A673 (cell line): Measurements from ENCODE around the gene BARHL1. TPM values are rescaled to one million over a fixed set of nuclear protein-coding genes. Genes with fewer than 3 reads are reported as not detected.

ENCODE experiments used
- BruUV-seq: library from RNA; stranded (reverse); fragments of 400-500 nt; replicated peaks from 2 replicates; lab custom pipeline; 2021; lab: Mats Ljungman, UMichigan
- CTCF ChIA-PET: fragments of 300-600 bp; sonication (Branson Sonifier 250); formaldehyde crosslinking; loops from one replicate; lab custom pipeline; 2022; ENCODE audit warnings: antibody characterized with exemption; lab: Charles Lee
- POLR2A ChIA-PET: fragments of 300-600 bp; sonication (Branson Sonifier 250); formaldehyde crosslinking; loops from one replicate; lab custom pipeline; 2022; ENCODE audit warnings: antibody characterized with exemption; ENCODE audit not compliant: low non-redundant PET; lab: Charles Lee
- DNase-seq: peaks from one replicate; pipeline ENCODE4 v3.0.0-alpha.2; 2015; ENCODE audit warnings: low spot score
- H3K27ac ChIP-seq: fragments of 200-600 bp; sonication (generic); 2 replicates; pipeline ENCODE4 v1.5.1; 2016; ENCODE audit warnings: mixed run types, low read depth, mild to moderate bottlenecking, mixed read lengths, antibody characterized with exemption, low read length; ENCODE audit not compliant: poor library complexity, severe bottlenecking
- H3K27me3 ChIP-seq: fragments of 200-600 bp; sonication (generic); replicated peaks from 2 replicates; pipeline ENCODE4 v1.6.1; 2017; ENCODE audit warnings: mixed run types, low read depth, mild to moderate bottlenecking, mixed read lengths, antibody characterized with exemption, low read length; ENCODE audit not compliant: insufficient read depth, poor library complexity
- H3K36me3 ChIP-seq: fragments of 200-600 bp; sonication (generic); 2 replicates; pipeline ENCODE4 v1.6.1; 2016; ENCODE audit warnings: mixed run types, mild to moderate bottlenecking, mixed read lengths, antibody characterized with exemption, low read length; ENCODE audit not compliant: insufficient read depth, poor library complexity, severe bottlenecking
- H3K4me1 ChIP-seq: fragments of 200-600 bp; sonication (generic); 2 replicates; pipeline ENCODE4 v1.6.1; 2017; ENCODE audit warnings: mixed run types, mild to moderate bottlenecking, mixed read lengths, antibody characterized with exemption, low read length; ENCODE audit not compliant: insufficient read depth, poor library complexity, severe bottlenecking
- H3K4me3 ChIP-seq: fragments of 200-600 bp; sonication (generic); 2 replicates; pipeline ENCODE4 v1.5.1; 2016; ENCODE audit warnings: low read depth, mixed run types, mild to moderate bottlenecking, mixed read lengths, low read length; ENCODE audit not compliant: poor library complexity, severe bottlenecking
- H3K9me3 ChIP-seq: fragments of 200-600 bp; sonication (generic); 2 replicates; pipeline ENCODE4 v1.6.1; 2016; ENCODE audit warnings: mixed run types, low read depth, mild to moderate bottlenecking, mixed read lengths, antibody characterized with exemption, low read length; ENCODE audit not compliant: poor library complexity, severe bottlenecking
- CTCF ChIP-seq: fragments of 300-800, 200-600 bp; sonication (generic); conservative IDR thresholded peaks from 2 replicates; pipeline ENCODE4 v1.5.1; 2017; ENCODE audit warnings: low read depth, mild to moderate bottlenecking, antibody characterized with exemption, low read length, moderate library complexity, mixed read lengths
- EZH2 ChIP-seq: fragments of 200-600 bp; sonication (generic); IDR thresholded peaks from 2 replicates; pipeline ENCODE4 v1.6.1; 2017; ENCODE audit warnings: borderline replicate concordance, low read depth, mild to moderate bottlenecking, mixed read lengths, antibody characterized with exemption, low read length; ENCODE audit not compliant: poor library complexity, severe bottlenecking
- intact Hi-C: fragments of 100-400 bp; cut with micrococcal nuclease; formaldehyde crosslinking; loops from one replicate; pipeline ENCODE4 v1.10.0; 2022; ENCODE audit not compliant: unreplicated experiment
- total RNA-seq: library from RNA; stranded (reverse); gene quantifications from 2 replicates; pipeline ENCODE4 v1.2.3, GENCODE V29; 2021

Gene BARHL1
- total RNA-seq, 1 experiment from 2014 or later = not detected

DNA sequence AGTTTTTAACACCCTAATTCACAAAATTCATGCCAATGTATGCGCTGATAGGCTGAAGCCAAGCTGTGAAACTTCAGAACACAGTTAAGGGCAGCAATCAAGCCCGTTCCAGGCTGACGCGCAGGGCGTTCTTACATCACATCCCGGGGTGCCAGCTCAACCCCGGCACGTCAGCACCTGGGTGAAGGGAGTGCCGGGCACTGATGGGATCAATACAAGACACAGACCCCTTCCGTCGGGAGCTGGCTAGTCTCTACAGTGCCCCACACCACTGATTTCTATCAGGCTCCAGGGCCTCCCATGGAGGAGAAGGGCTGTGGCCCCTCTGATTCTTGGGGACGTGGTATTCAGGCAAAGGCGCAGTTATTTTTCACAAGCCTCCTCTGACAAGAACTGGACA, 12.0 kb downstream of the BARHL1 start:
- peaks cover 30% of the 10 kb centered on the region for H3K27me3 ChIP-seq
- no peaks in the 10 kb centered on the region for H3K4me1 ChIP-seq
- H3K27ac ChIP-seq = no peak overlapping the region
- TF ChIP-seq EZH2 = no peak
- TF ChIP-seq CTCF = no peak
- TSS peak; percentile 33 for BruUV-seq
- DNase-seq = no peak
- ChIA-PET POLR2A (no interaction called here), CTCF (no interaction called here)
- H3K9me3 ChIP-seq = no peaks in the 10 kb centered on the region
- peaks cover 9% of the 10 kb centered on the region for H3K36me3 ChIP-seq
- intact Hi-C loops = no loop called here
- H3K4me3 ChIP-seq = no peak overlapping the region

DNA sequence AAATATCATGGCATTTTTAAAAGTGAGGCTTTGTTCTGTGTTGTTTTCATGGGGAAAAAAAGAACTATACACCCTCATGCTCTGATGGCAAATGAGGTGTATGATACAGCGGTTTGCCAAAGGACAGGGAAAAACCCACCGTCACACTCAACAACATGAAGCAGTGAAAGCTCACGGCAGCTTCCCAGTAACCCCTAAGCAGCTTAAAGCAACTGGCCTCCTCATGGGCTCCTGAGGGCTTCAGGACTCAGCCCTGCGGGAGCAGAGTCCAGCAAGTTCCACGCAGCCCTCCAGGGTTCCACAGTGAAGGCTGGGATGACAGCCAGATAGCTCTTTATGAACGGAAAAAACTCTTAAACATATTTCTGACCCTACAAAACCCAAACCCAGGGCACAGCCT, 12.9 kb downstream of the BARHL1 start:
- intact Hi-C loops = no loop called here
- DNase-seq = no peak
- H3K4me1 ChIP-seq = no peaks in the 10 kb centered on the region
- CTCF ChIA-PET = no interaction called here
- no TSS peak for BruUV-seq
- H3K27ac ChIP-seq = no peak overlapping the region
- TF ChIP-seq CTCF (no peak), EZH2 (no peak)
- peaks cover 9% of the 10 kb centered on the region for H3K36me3 ChIP-seq
- H3K4me3 ChIP-seq = no peak overlapping the region
- peaks cover 21% of the 10 kb centered on the region for H3K27me3 ChIP-seq
- POLR2A ChIA-PET = no interaction called here
- no peaks in the 10 kb centered on the region for H3K9me3 ChIP-seq

DNA sequence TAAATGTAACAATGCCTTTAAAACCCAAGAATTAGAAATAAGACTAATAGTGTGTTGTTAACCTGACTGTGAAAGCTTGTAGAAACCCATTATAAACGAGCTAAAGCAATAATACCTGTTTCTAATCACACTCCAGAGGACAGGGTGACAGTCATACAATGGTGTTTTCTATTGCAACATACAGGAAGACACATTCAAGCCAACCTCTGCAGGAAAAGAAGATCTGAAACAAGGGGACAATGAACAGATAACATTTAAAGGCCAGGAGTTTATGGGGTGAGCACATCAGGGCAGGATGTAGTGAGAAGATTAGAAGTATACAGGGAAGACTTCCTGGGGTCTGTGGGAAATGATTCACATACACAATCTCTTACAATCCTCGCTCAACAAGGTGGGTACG, 13.8 kb downstream of the BARHL1 start:
- Histone ChIP-seq H3K9me3 (no peaks in the 10 kb centered on the region), H3K27ac (no peak overlapping the region), H3K36me3 (peaks cover 9% of the 10 kb centered on the region), H3K27me3 (peaks cover 12% of the 10 kb centered on the region), H3K4me3 (no peak overlapping the region), H3K4me1 (no peaks in the 10 kb centered on the region)
- ChIA-PET CTCF (no interaction called here), POLR2A (no interaction called here)
- BruUV-seq = no TSS peak
- intact Hi-C loops = no loop called here
- TF ChIP-seq CTCF = no peak
- no peak for TF ChIP-seq EZH2
- no peak for DNase-seq
